Right ventricle myocardium superior (tissue), 1 donor: Measurements from ENCODE around the gene VKORC1. TPM values are rescaled to one million over a fixed set of nuclear protein-coding genes. Genes with fewer than 3 reads are reported as not detected.
"Not testable (repeated sequence)": the region's sequence is repeated elsewhere in the genome, so short reads cannot be mapped to it uniquely, and the experiment has no call there.

Experiments used
- ATAC-seq: fragments of 200-7000 bp; cut with Tn5 transposase; one replicate; pipeline ENCODE4 v1.9.1; 2020; ENCODE audit warnings: mild to moderate bottlenecking; ENCODE audit not compliant: poor library complexity
- DNase-seq: peaks from one replicate; pipeline ENCODE4 v3.0.0-alpha.2; 2020
- intact Hi-C: fragments of 100-400 bp; cut with DNase I; formaldehyde crosslinking; loops from one replicate; pipeline ENCODE4 v1.11.2; 2022
- total RNA-seq: library from RNA; stranded (reverse); fragmentation: NEBNext Ultra II Directional; extraction: Animal tissue kit (Norgen Biotek cat#: 25700); gene quantifications from one replicate; pipeline ENCODE4 v1.2.1, GENCODE V29; 2021
- donor health status: DM: no; HTN: yes; CAD: no; lungs with severe emphysema.

The VKORC1 gene
- total RNA-seq, 1 donor from 2014 or later = 40.0 TPM

- no peak for DNase-seq
- no peak for ATAC-seq
- intact Hi-C loops = no loop called here
Measured at GRCh38 chr16:31110106-31111034, 15.8 kb upstream of the VKORC1 start.

DNA sequence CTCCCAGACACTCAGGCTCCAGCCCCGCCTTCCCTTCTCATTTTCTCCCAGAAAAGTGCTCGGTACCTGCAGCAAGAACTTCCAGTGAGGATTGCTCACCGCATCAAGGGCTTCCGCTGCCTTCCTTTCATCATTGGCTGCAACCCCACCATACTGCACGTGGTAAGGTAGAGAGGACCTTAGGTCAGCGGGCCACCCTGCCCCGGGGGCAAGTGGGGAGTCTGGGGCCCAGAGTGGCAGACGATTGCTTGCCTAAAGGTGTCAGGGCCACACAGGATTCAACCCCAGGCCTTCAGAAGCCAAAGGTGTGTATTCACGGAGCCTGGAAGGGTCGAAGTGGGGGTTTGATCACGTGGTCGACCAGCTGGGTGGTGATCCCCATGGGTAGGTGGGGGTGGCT, 15.0 kb upstream of the VKORC1 start:
- DNase-seq = no peak
- ATAC-seq = no peak
- intact Hi-C loops = no loop called here

DNA sequence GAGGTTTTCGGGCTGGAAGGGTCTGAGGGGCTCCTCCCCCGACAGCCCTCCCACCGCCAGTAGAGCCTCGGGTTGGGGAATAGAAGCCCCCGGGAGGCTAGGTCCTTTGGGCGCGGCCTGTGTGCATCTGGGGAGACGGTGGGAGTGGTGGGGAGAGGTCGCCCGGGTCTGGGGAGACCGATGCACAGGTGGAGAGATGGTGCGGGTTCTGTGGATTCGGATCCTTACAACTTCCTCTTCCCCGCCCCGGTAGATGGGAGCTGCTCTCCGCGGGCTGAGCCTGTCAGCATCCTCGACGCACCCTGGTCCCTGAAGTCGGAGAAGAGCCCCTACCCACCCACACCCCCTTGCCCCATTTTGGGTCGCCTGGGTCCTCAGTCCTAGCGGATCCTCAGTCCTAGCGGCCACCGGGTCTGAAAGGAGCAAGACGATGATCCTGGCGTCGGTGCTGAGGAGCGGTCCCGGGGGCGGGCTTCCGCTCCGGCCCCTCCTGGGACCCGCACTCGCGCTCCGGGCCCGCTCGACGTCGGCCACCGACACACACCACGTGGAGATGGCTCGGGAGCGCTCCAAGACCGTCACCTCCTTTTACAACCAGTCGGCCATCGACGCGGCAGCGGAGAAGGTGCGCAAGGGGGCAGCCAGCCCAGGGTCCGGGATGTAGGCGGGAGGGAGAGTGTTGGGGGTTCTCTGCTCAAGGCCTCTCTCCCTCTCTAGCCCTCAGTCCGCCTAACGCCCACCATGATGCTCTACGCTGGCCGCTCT, 14.4 kb upstream of the VKORC1 start:
- intact Hi-C loops = no loop called here
- peak; percentile 45 for DNase-seq
- ATAC-seq = no peak

- intact Hi-C loops = no loop called here
- ATAC-seq (peak; percentile 83), DNase-seq (peak; percentile 90)
Measured at GRCh38 chr16:31108035-31108793, 13.6 kb upstream of the VKORC1 start, which contains the start of gene BCKDK. TSS of gene BCKDK (plus strand) at chr16:31108386. CDS start at chr16:31109224, 838 bp downstream.

DNA sequence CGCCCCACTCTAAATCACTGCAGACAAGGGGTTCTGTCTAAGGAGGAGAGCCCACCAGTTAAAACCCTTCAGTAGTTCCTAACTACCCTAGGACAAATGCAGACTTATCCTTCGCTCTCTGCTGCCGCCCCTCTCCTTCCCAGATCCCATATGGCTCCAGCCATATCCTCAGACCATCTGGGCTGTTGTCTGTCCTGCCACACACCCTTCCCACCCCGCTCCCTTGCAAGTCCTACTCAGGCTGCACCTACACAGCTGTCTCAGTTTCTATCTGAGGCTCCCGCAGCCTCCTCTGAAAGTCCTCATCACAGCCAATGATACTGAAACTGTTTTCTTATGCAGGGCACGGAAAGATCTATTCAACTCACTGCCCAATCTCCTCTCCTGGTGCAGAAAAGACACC, 12.9 kb upstream of the VKORC1 start:
- no peak for DNase-seq
- no peak for ATAC-seq
- intact Hi-C loops = no loop called here

GRCh38 chr16:31106509-31107464, 12.2 kb upstream of the VKORC1 start:
- DNase-seq = no peak
- ATAC-seq = no peak
- intact Hi-C loops = no loop called here

- ATAC-seq (peak; percentile 93), DNase-seq (peak; percentile 94)
- intact Hi-C loops = no loop called here
Measured at GRCh38 chr16:31105677-31106213, 11.1 kb upstream of the VKORC1 start.

- intact Hi-C loops, ATAC-seq, DNase-seq: not testable (repeated sequence)
Measured at GRCh38 chr16:31100876-31101641, 6.5 kb upstream of the VKORC1 start.

- no peak for ATAC-seq
- intact Hi-C loops = no loop called here
- DNase-seq = no peak
Measured at GRCh38 chr16:31099860-31100638, 5.5 kb upstream of the VKORC1 start.

- ATAC-seq (peak; percentile 21), DNase-seq (peak; percentile 51)
- intact Hi-C loops = no loop called here
Measured at GRCh38 chr16:31094088-31094423, 541 bp downstream of the VKORC1 start.

GRCh38 chr16:31093132-31093703, 1.4 kb downstream of the VKORC1 start:
- ATAC-seq (no peak), DNase-seq (no peak)
- intact Hi-C loops = no loop called here

GRCh38 chr16:31092330-31092729, 2.3 kb downstream of the VKORC1 start:
- ATAC-seq (no peak), DNase-seq (no peak)
- intact Hi-C loops = no loop called here

DNA sequence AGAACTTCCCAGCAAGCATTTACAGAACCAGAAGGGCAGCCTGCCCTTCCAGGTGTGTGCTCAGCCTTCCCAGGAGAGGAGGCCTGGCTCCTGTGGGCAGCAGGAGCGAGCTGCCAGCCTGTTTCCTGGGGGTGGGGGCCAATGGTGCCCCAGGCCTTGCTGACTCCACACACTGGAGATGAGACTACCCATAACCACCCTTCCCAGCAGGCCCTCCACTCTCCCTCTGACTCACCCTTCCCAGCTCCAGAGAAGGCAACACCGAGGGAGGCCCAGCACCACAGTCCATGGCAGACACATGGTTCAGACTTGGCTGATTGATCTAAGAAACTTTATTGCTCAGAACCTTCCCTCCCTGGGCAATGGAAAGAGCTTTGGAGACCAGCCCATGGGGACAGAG, 4.1 kb downstream of the VKORC1 start:
- DNase-seq = no peak

GRCh38 chr16:31089199-31089598, 5.4 kb downstream of the VKORC1 start:
- ATAC-seq = no peak
- intact Hi-C loops = no loop called here
- DNase-seq = no peak

More for the DNA sequence above, 4.1 kb downstream of the VKORC1 start:
- intact Hi-C loops = no loop called here
- ATAC-seq = no peak

DNA sequence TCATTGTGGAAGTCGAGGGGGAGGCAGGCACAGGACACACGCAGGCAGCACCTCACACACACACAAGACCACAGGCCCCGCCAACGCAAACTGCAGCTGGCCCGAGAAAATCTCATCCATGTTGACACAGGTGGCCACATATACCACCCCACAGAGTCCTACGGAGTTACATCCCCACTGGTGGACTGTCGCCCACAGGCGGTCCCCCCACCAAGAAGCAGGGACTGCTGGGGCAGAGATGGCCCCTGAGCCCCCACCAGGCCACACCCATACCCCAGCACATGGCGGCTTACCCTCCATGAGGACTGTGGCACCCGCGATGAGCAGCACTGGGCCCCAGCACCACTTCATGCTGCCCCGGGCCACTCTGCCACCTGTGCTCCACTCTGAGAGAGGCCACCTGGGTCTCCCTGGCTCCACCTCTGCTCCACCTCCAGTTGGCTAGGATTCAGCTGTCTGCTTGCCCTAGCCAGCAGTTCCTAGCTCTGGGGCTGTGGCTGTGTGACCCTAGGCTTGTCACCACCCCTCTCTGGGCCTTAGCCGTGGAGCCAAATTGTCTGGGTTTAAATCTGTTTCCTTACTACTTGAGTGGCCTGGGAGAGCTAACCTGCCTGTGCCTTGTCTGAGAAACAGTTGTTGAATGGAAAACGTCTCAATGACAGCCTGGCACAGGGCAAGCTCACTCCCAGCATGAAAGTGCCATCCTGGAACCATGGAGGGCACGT, 6.0 kb downstream of the VKORC1 start, which contains the start of gene PRSS53:
PRSS53 (minus strand) TSS at position 485 of the 725 bp plus-strand sequence; CDS start at position 351, 134 bp downstream.
- DNase-seq (no peak), ATAC-seq (no peak)
- intact Hi-C loops = no loop called here
